Dermis blood vessel endothelial cell (primary cell): ENCODE measurements around the gene SMG6. TPM values are rescaled to one million over a fixed set of nuclear protein-coding genes. Genes with fewer than 3 reads are reported as not detected.
"Not testable (repeated sequence)": the region's sequence is repeated elsewhere in the genome, so short reads cannot be mapped to it uniquely, and the experiment has no call there.

Experiments
- DNase-seq: peaks from one replicate; pipeline ENCODE4 v3.0.0; 2010
- total RNA-seq: library from RNA; depleted of rRNA; stranded (reverse); fragments of >200 nt; gene quantifications from 2 replicates; pipeline ENCODE4 v1.2.3, GENCODE V29; 2014

SMG6 gene
- total RNA-seq = 29.3 and 65.6 TPM in 2 replicates

DNA sequence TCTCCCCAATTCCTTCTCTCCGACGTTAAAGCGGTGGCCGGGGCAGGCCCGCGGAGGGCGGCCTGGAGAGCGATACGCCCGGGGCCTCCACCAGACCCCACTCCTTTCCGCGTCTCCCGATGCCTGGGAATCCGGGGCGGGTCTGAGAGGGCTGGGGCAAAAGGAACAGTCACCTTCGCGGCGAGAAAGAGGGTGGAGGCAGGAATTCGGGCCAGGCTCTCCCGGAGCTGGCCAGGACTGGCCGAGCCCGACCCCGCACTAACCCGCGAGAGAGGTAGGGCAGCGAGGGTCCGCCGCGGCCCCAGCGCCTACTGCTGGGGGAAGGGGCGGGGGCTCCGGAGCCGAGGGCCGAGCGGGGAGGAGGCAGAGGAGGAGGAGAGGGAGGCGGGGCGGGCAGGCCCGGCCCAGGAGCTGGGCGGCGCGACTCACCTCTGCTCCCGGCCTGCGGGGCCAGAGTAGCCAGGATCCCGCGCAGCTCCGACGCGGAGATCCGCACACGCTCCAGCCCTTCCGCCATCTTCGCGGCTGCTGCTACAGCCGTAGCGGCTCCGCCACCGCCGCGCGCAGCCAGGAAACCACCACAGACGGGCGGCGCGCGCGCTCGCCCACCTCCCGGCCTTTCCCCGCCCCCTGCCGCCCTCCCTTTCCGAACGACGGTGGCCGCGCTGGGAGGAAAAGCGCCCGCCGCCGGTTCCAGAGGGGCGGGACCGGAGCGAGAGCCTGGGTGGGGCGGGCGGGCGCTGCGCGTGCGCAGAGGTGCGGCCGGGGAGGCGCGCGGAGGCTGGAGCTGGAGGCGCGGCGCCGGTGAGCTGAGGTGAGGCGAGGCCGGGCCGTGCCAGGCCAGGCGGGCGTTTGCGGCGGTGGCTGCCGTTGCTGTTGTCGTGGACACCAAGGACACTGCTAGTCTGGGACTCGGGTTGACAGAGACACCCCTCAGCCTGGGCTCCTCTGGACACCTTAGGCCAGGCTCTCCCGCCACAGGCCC lies at the start of gene SMG6, which contains the start of gene SRR:
TSS of gene SMG6 (minus strand) at position 582 of the 985 bp plus-strand sequence. CDS start at position 517, 65 bp downstream.
TSS of gene SRR (plus strand) at position 747 of the 985 bp plus-strand sequence. CDS start 11,611 bp downstream, outside the sequence.
- DNase-seq = peak; percentile 92

DNA sequence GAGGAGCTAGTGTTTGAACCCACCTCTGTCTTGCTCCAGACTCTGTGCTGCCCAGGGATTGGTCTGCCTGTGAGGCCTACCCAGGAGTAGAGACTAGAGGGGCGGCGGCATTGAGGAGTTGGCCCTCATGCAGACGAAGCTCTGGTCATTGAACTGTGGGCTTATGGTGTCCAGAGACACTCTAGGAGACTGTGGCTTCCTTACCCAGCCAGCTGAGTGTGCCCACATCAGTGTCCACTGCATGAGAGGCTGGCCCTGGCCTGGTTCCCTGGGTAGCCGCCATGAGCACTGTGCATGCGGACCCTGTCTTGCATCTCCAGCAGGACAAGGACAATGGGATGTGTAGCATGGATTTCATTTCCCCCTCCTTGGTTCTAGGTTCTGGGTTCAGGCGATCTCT lies 47.7 kb upstream of the SMG6 start:
- DNase-seq = no peak

GRCh38 chr17:2347805-2348685 lies 44.5 kb upstream of the SMG6 start:
- DNase-seq = no peak

DNA sequence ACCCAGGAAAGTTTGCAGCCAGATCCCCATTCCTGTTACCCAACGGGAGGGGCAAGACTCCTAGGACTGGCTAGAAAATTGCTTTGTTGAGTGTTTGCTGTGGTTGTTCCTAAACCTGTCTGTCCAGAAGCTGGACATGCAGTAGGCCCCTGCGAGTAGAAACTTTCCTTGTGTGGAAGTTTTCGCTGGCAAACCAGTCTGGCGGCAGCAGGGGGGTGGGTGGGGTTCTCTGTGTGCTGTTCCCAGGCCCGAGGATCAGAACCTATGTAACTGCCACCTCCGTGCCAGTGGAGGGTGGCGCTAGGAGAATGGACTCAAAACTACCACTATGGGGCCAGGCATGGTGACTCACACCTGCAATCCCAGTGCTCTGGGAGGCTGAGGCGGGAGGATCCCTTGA lies 42.9 kb upstream of the SMG6 start:
- no peak for DNase-seq

DNA sequence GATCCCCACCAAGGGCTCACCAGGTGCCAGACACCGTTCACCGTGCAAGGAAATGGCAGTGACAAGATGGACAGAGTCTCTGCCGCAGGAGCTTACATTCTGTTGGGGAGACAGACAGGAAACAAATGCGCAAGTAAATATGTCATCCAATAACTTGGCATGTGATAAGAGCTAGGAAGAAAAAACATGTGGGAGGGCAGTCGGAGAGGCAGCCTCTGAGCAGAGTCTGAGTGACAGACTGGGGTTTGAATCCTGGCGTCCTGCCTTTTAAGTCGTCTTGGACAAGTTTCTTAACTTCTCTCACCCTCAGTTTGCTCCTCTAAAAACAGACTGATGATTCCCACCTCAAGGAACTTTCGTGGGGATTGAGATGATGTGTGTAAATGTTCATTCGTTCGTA lies 40.9 kb upstream of the SMG6 start:
- no peak for DNase-seq

DNA sequence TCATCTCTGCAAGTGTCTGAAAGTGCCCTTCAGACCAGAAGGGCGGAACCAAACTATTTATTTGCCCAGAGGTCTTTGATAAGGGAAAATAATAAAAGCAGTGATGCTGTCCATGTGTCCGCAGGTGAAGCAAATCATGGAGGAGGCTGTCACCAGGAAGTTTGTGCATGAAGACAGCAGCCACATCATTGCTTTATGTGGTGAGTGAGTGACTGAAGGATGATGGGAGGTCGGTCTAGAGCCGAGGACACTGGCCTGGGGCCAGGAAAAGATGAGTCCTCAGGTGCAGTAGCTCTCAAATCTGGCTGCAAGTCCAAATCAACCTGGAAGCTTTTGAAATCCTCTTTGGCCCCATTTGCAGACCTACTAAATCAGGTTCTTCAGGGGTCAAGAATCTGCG lies 39.8 kb upstream of the SMG6 start:
- no peak for DNase-seq

GRCh38 chr17:2338315-2338657 lies 34.7 kb upstream of the SMG6 start:
- peak; percentile 23 for DNase-seq

DNA sequence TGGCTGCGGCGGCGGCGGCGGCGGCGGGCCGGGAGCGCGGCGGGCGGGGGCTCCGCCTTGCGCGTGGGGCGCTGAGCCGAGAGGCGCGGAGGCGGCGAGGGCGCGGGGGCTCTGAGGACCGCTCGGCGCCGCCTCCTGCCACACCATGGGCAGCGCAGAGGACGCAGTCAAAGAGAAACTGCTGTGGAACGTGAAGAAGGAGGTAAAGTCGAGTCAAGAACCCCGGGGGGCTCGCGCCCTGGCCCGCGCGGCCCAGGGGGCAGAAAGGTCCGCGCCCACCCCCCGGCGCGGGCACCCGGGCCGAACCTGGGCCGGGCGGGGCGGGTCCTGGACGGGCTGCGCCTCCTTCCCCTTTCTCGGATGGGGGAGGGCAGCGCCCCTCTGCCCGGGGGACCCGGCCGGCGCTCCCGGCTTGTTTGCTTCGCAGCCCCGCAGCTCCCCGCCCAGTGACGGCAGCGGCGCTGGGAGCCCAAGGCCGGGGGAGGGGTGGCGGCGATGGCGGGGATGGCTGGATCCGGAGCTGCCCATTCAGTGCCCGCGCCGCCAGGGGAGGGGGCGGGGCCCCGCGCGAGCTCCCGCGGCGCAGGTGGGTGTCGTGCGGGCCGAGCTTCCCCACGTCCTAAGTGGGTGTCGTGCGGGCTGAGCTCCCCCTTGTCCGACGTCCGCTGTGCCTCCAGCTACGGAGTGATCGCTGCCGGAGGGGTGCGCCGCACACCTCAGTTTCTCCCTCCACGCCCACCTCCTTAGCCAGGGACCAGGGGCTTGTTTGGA lies 34.1 kb upstream of the SMG6 start:
- peak; percentile 69 for DNase-seq

DNA sequence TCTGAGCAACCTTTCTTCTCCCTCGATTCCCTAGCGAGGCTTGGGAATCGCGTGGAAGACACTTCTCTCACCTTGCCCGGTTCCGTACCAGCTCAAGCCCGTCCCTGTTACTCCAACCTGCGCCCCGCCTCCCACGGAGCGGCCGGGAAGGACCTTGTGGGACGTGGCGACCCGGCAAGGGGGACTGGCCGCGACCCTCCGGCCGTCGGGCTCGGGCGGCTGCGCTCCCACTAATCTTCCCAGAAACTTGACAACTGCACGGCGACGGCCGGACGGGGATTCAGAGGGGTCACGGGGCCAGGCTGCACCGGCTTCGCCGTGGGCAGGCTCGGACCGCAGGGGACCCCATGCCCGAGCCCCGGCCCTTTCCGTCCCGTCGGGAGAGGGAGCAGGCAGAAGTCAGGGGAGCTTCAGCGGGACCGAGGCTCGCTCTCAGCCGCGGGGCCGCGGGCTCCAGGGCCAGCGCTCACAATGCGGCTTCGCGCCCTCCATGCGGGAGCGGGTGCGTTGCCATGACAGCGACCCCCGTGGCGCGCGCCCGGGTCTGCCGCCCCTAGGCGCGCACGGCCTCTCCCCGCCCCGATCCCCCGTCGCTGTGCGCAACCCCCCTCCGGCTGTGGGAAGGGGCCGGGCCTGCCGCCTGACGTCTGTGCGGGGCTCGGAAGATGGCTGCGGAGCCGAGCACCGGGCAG lies 33.4 kb upstream of the SMG6 start, which contains the start of gene SGSM2:
TSS of gene SGSM2 (plus strand) at position 650 of the 692 bp plus-strand sequence. CDS start 188 bp downstream, outside the sequence.
- peak; percentile 67 for DNase-seq

- peak; percentile 94 for DNase-seq
These were observed 32.7 kb upstream of the SMG6 start, which contains the start of gene TSR1 for GRCh38 chr17:2336215-2336851. Gene TSR1 (minus strand): TSS chr17:2336457. CDS start chr17:2336427, 30 bp downstream.

DNA sequence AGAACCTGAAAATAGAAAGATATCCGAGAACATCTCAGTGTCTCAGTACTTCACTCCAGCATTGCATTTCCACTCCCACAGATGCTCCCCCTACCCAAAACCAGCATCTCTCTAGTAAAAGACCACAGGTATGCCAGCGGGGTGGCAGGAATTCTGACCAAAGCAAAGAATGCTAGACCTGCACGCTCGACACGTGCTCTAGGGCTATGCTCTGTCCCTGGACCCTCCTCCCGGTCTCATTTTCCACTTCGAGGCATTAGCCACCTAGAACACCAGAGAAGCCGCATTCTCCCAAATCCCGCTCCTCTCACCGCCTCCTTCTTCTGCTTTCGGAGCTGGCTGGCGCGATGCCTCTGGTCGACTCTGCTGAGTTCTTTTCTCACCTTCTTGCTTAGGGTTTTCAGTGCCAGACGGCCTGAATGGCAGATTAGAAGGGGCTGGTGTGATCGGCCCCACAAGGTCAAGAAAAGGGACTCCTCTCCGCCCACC lies 32.2 kb upstream of the SMG6 start:
- no peak for DNase-seq

DNA sequence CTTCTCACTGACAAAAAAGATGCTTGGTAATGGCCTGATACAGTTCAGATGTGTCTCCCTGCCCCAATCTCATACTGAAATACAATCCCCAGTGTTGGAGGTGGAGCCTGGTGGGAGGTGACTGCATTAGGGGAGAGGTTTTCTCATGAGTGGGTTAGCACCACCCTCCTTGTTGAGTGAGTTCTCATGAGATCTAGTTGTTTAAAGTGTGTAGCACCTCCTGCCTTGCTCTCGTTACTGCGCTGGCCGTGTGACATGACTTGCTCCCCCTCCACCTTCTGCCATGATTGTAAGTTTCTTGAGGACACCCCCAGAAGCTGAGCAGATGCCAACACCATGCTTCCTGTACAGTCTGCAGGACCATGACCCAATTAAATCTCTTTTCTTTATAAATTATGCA lies 27.7 kb upstream of the SMG6 start:
- DNase-seq = no peak

DNA sequence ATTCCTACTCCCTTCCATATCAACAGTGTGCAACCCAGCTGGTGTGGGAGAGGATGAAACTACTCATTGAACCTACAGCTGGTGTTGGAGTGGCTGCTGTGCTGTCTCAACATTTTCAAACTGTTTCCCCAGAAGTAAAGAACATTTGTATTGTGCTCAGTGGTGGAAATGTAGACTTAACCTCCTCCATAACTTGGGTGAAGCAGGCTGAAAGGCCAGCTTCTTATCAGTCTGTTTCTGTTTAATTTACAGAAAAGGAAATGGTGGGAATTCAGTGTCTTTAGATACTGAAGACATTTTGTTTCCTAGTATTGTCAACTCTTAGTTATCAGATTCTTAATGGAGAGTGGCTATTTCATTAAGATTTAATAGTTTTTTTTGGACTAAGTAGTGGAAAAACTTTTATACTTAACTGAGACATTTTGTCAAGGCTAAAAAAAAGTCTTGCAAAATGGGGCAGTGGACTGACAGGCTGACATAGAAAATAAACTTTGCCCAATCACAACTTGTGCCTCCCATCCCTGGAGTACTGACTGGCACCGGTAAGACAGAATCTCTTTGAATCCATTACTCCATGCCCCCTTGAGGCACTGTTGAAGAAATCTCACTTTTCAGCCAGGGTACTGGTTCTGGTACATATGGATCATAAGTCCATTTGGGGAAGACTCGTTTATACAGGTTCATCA lies 20.2 kb upstream of the SMG6 start:
- peak; percentile 30 for DNase-seq

DNA sequence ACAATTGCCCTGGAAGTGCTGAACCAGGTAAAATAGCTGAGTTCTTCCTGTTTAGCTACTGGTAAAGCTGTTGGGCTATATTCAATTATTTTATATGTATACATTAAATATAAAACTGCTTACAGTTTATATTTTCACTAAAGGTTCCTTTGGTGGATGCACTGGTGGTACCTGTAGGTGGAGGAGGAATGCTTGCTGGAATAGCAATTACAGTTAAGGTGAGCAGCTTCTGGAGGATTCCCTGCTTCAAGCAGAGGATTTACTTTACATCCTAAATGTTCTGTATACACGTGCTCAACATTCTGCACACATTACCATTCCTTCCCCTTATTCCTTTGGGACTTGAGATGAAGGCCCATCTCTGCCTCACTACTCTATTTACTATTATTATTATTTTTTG lies 17.8 kb upstream of the SMG6 start:
- no peak for DNase-seq

GRCh38 chr17:2319051-2319450 lies 15.5 kb upstream of the SMG6 start:
- DNase-seq = no peak

DNA sequence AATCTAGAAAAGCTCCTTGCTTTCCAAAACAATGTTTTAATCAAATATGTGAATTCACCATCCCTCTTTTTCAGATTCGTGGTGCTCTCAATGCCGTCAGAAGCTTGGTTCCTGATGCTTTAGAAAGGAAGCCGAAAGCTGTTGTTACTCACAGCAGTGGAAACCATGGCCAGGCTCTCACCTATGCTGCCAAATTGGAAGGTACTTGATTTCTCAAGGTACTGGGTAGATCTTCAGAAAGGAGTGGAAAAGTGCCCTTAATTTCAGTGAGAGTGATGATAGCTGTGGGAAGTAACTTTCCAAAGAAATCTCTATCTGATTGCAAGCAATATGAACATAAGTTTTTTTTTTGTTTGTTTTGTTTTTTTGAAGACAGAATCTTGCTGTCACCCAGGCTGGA lies 14.2 kb upstream of the SMG6 start:
- no peak for DNase-seq

DNA sequence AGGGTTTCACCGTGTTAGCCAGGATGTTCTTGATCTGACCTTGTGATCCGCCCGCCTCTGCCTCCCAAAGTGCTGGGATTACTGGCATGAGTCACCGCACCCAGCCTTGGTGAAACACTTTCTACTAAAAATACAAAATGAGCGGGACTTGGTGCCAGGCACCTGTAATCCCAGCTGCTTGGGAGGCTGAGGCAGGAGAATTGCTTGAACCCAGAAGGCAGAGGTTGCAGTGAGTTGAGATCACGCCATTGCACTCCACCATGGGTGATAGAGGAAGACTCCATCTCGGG lies 13.3 kb upstream of the SMG6 start:
- DNase-seq = not testable (repeated sequence)

DNA sequence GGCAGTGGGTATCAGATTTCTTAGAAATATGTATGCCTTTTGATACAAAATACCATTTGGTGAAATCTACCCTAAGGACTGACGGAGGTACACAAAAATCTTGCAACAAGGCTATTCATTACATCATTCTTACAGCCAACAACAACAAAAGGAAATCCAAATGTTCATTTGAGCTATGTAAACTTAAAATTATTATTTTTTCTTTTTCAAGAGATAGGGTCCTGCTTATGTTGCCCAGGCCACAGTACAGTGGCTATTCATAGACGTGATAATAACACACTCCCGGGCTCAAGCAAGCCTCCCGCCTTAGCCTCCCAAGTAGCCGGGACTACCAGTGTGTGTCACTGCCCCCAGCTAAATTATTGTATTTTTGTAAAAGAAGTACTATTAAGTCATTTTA lies 9.2 kb upstream of the SMG6 start:
- no peak for DNase-seq

DNA sequence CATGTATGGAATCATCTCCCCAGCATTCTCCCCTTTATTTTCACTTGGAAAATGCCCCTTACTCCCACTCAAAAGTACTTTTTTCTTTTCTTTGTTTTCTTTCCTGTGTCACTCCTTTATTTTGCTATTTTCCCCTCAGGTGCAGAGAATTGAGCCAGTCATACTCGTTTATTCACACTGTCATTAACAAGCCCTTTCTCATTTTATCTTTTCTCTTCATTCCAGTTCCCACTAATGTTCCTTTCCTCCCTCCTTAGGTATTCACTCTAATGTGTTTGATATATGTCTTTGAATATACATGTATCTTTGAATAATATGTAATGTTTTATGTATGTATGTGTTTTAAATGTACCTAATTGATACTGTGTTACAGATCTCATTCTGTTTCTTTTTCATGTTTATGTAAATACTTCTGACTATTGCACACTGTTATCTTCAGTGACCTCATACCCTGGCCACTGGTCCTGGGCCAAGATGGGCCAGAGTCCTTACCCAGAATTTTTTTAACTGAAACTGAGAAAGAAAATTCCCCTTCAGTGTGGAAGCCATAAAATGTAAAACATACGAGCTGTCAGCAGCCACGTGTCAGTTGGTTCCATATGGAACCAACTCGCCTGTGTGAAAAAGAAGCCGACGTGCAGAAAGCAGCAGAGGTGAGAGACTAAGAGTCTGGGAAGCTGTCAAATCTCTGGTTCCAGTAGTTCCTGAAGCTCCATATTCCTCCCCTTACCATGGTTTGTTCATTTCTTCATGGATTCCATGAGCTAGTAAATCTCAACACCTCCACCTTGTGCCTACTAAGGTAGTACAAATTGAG lies 6.0 kb upstream of the SMG6 start:
- DNase-seq = no peak

DNA sequence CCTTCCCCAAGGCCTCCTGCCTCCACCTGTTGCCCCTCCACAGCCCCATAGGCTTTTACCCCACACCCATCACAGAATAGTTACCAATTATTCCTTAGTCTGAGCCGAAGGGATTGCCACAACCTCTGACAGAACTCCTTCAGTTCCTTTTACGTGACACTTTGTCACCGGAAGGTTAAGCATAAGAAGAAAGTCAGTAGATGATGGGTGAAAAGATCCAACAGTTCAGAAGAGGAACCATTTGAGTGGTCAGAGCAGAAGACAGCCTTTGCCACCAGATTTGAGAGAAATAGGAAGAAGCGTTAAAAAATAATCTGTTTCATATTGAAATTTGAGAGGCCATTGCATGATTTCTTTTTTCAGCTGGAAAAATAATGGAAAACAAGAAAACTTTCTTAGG lies 1.3 kb upstream of the SMG6 start:
- DNase-seq = no peak
